Caco-2 (cell line): ENCODE results near the gene NIPSNAP2. TPM values are rescaled to one million over a fixed set of nuclear protein-coding genes. Genes with fewer than 3 reads are reported as not detected.

Experiments used
- BruUV-seq: library from RNA; stranded (reverse); fragments of 400-500 nt; replicated peaks from 2 replicates; lab custom pipeline; 2021; lab: Mats Ljungman, UMichigan
- CTCF ChIA-PET: fragments of 300-600 bp; sonication (Branson Sonifier 250); formaldehyde crosslinking; loops from one replicate; lab custom pipeline; 2022; ENCODE audit warnings: antibody characterized with exemption; lab: Charles Lee
- POLR2A ChIA-PET: fragments of 300-600 bp; sonication (Branson Sonifier 250); formaldehyde crosslinking; loops from one replicate; lab custom pipeline; 2022; ENCODE audit warnings: antibody characterized with exemption; lab: Charles Lee
- DNase-seq, 2 experiments: peaks; one replicate each; pipeline versions ENCODE4 v3.0.0 to v3.0.0-alpha.2; 2020 to 2022
- H3K27me3 ChIP-seq: replicated peaks from 2 replicates; pipeline ENCODE4 v1.6.0; 2011; ENCODE audit warnings: low read length; ENCODE audit not compliant: control insufficient read depth, insufficient read depth
- H3K36me3 ChIP-seq: 2 replicates; pipeline ENCODE4 v1.5.1; 2011; ENCODE audit warnings: low read length; ENCODE audit not compliant: control insufficient read depth, insufficient read depth
- H3K4me1 ChIP-seq: fragments of 250-450 bp; sonication (Bioruptor Pico); 2 replicates; pipeline ENCODE4 v1.5.1; 2020; ENCODE audit warnings: mild to moderate bottlenecking
- H3K4me3 ChIP-seq: 2 replicates; pipeline ENCODE4 v1.5.1; 2011; ENCODE audit warnings: low read depth, mild to moderate bottlenecking, control low read depth, low read length
- H3K9me3 ChIP-seq: fragments of 250-450 bp; sonication (Bioruptor Pico); 2 replicates; pipeline ENCODE4 v1.5.1; 2020; ENCODE audit warnings: mild to moderate bottlenecking, moderate library complexity
- H3K27ac Mint-ChIP-seq: one replicate; pipeline ENCODE4 v1.8.0; 2022; ENCODE audit warnings: mixed read lengths; ENCODE audit not compliant: unreplicated experiment
- H3K27me3 Mint-ChIP-seq: one replicate; pipeline ENCODE4 v1.8.0; 2022; ENCODE audit warnings: mixed read lengths; ENCODE audit not compliant: insufficient read depth, unreplicated experiment
- H3K36me3 Mint-ChIP-seq: one replicate; pipeline ENCODE4 v1.8.0; 2022; ENCODE audit warnings: mild to moderate bottlenecking, mixed read lengths; ENCODE audit not compliant: insufficient read depth, unreplicated experiment
- H3K4me1 Mint-ChIP-seq: one replicate; pipeline ENCODE4 v1.8.0; 2022; ENCODE audit warnings: low read depth, mixed read lengths; ENCODE audit not compliant: unreplicated experiment
- H3K4me3 Mint-ChIP-seq: one replicate; pipeline ENCODE4 v1.8.0; 2022; ENCODE audit warnings: mild to moderate bottlenecking, moderate library complexity, mixed read lengths; ENCODE audit not compliant: unreplicated experiment
- H3K9me3 Mint-ChIP-seq: one replicate; pipeline ENCODE4 v1.8.0; 2022; ENCODE audit warnings: mixed read lengths; ENCODE audit not compliant: unreplicated experiment
- intact Hi-C: fragments of 100-400 bp; cut with micrococcal nuclease; formaldehyde crosslinking; loops from one replicate; pipeline ENCODE4 v1.10.0; 2022; ENCODE audit not compliant: unreplicated experiment
- total RNA-seq: library from RNA; stranded (reverse); gene quantifications from 2 replicates; pipeline ENCODE4 v1.2.3, GENCODE V29; 2022
- TF ChIP-seq, protein P1 (sequence below), 2 experiments: fragments of 200-600 bp in 1 of 2; IDR thresholded peaks; 1 replicate in 1 of 2; 2 replicates in 1 of 2; pipeline versions ENCODE4 v1.5.1 to v1.8.0; 2011 to 2022; ENCODE audit warnings: antibody characterized with exemption in 1 of 2, control low read depth in 1 of 2, inconsistent platforms in 1 of 2, low read depth in 1 of 2, low read length in 1 of 2, mild to moderate bottlenecking in 1 of 2, moderate library complexity in 1 of 2; ENCODE audit not compliant: insufficient read depth in 1 of 2, severe bottlenecking in 1 of 2, unreplicated experiment in 1 of 2

NIPSNAP2 gene
- total RNA-seq, 1 experiment from 2014 or later = 63.4 TPM

DNA sequence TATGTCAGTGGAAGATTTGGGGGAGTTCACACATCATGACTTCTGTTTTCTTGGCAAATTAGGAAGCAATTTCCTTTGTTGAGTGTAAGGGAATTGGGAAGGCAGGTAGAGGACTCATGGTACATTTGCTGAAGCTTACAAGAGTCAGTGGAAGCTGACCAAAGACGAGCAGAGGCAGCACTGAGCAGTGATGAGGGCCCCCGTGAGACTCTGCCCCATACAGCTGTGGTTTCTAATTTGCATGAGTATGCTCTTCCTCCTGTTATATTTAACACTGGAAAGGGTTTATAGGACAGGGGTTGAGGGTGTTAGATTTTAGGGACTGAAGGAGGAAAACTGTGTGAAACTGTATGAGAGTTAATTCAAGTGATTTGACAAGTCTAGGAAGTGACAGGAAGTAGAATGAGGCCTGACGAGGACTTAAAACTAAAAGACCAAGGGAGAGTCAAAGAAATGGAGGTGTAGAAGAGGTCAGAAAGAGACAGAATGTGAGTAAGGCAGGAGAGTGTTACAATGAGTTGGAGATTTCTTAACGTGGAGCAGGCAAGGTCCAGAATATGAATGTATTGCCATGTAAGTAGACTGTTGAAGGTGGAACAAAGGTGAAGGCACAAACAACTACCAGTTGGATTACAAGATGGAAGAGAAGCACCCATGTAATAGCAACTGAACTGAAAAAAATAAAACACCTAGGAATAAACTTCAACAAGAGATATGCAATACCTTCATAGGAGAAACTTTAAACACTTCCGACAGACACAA, 36.2 kb upstream of the NIPSNAP2 start:
- CTCF ChIA-PET = no interaction called here
- no peak for DNase-seq
- no peaks in the 10 kb centered on the region for H3K4me1 Mint-ChIP-seq
- TF ChIP-seq, protein P1, sequence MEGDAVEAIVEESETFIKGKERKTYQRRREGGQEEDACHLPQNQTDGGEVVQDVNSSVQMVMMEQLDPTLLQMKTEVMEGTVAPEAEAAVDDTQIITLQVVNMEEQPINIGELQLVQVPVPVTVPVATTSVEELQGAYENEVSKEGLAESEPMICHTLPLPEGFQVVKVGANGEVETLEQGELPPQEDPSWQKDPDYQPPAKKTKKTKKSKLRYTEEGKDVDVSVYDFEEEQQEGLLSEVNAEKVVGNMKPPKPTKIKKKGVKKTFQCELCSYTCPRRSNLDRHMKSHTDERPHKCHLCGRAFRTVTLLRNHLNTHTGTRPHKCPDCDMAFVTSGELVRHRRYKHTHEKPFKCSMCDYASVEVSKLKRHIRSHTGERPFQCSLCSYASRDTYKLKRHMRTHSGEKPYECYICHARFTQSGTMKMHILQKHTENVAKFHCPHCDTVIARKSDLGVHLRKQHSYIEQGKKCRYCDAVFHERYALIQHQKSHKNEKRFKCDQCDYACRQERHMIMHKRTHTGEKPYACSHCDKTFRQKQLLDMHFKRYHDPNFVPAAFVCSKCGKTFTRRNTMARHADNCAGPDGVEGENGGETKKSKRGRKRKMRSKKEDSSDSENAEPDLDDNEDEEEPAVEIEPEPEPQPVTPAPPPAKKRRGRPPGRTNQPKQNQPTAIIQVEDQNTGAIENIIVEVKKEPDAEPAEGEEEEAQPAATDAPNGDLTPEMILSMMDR (IDR thresholded peaks at IDR 0.05; ENCODE audit: insufficient read depth in 1 of 2, low read depth in 1 of 2, low read length in 1 of 2, severe bottlenecking in 1 of 2, unreplicated experiment in 1 of 2) = no peak
- no peak overlapping the region for H3K27ac Mint-ChIP-seq
- no peaks in the 10 kb centered on the region for H3K36me3 Mint-ChIP-seq
- H3K27me3 Mint-ChIP-seq = no peaks in the 10 kb centered on the region
- H3K9me3 Mint-ChIP-seq = no peaks in the 10 kb centered on the region
- POLR2A ChIA-PET = no interaction called here
- no peaks in the 10 kb centered on the region for H3K9me3 ChIP-seq
- no peak overlapping the region for H3K4me3 ChIP-seq
- H3K36me3 ChIP-seq = no peaks in the 10 kb centered on the region
- H3K4me1 ChIP-seq = no peaks in the 10 kb centered on the region
- no peak overlapping the region for H3K4me3 Mint-ChIP-seq
- H3K27me3 ChIP-seq = no peaks in the 10 kb centered on the region
- intact Hi-C loops = no loop called here
- BruUV-seq = no TSS peak

DNA sequence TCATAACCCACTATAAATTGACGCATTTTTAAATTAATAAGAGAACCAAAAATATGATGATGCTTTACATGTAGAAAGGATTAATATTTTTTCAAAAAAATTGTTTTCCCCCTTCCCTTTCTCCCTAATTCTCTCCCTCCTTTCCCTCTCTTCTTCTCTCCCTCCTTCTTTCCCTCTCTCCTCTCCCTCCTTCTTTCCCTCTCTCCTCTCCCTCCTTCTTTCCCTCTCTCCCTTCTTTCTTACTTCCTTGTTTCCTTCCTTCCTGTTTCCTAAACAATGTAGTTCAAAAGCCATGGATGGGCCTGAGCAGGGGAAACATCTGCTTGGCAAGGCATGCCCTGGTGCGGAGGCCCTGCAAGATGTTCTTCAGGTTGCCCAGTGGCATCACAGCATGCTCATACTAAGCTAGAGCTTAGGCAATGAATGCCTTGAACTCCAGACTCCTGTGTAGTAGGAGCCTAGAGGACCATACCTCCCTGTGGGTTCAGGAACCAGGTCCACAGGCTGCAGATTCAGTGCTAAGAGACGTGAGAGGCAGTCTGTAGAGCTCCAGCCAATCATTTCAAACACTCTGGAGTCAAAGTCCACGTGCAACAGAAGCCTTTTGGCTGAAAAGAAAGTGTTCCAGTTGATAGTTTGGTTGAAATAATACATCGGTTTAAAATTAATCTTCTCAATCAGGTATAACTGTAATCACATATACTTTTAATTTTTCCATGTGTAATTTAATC, 32.8 kb upstream of the NIPSNAP2 start:
- Histone ChIP-seq H3K4me3 (no peak overlapping the region), H3K36me3 (no peaks in the 10 kb centered on the region), H3K4me1 (no peaks in the 10 kb centered on the region), H3K9me3 (no peaks in the 10 kb centered on the region), H3K27me3 (no peaks in the 10 kb centered on the region)
- CTCF ChIA-PET = no interaction called here
- BruUV-seq = no TSS peak
- Mint-ChIP-seq H3K9me3 (no peaks in the 10 kb centered on the region), H3K36me3 (no peaks in the 10 kb centered on the region), H3K4me1 (no peaks in the 10 kb centered on the region), H3K27me3 (no peaks in the 10 kb centered on the region), H3K4me3 (no peak overlapping the region), H3K27ac (no peak overlapping the region)
- no peak for DNase-seq
- TF ChIP-seq, protein P1 (IDR thresholded peaks at IDR 0.05; ENCODE audit: insufficient read depth in 1 of 2, low read depth in 1 of 2, low read length in 1 of 2, severe bottlenecking in 1 of 2, unreplicated experiment in 1 of 2) = no peak
- POLR2A ChIA-PET = no interaction called here
- intact Hi-C loops = no loop called here

DNA sequence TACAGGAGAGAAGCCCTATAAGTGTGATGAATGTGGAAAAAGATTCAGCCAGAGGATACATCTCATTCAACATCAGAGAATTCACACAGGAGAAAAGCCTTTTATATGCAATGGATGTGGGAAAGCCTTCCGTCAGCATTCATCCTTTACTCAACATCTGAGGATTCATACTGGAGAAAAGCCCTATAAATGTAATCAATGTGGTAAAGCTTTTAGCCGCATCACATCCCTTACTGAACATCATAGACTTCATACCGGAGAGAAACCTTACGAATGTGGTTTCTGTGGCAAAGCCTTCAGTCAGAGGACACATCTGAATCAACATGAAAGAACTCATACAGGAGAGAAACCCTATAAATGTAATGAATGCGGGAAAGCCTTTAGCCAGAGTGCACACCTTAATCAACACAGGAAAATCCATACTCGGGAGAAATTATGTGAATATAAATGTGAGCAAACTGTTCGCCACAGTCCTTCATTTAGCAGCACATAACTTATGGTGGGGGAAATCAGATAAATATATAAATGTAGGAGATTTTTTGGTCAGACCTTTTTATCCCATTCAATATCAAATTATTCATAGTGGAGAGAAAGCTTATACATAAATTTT, 24.8 kb upstream of the NIPSNAP2 start:
- intact Hi-C loops = no loop called here
- Histone ChIP-seq H3K4me1 (no peaks in the 10 kb centered on the region), H3K36me3 (no peaks in the 10 kb centered on the region), H3K4me3 (no peak overlapping the region), H3K9me3 (peaks cover 12% of the 10 kb centered on the region; the same call in 1 of the 2 replicates), H3K27me3 (no peaks in the 10 kb centered on the region)
- CTCF ChIA-PET = no interaction called here
- Mint-ChIP-seq H3K9me3 (peaks cover 44% of the 10 kb centered on the region), H3K4me3 (no peak overlapping the region), H3K27me3 (no peaks in the 10 kb centered on the region), H3K4me1 (no peaks in the 10 kb centered on the region), H3K36me3 (peaks cover 7% of the 10 kb centered on the region), H3K27ac (no peak overlapping the region)
- DNase-seq = no peak
- BruUV-seq = no TSS peak
- TF ChIP-seq, protein P1 (IDR thresholded peaks at IDR 0.05; ENCODE audit: insufficient read depth in 1 of 2, low read depth in 1 of 2, low read length in 1 of 2, severe bottlenecking in 1 of 2, unreplicated experiment in 1 of 2) = no peak
- POLR2A ChIA-PET = no interaction called here
